ENCODE results near the gene COX6B1.

Gene COX6B1

DNA sequence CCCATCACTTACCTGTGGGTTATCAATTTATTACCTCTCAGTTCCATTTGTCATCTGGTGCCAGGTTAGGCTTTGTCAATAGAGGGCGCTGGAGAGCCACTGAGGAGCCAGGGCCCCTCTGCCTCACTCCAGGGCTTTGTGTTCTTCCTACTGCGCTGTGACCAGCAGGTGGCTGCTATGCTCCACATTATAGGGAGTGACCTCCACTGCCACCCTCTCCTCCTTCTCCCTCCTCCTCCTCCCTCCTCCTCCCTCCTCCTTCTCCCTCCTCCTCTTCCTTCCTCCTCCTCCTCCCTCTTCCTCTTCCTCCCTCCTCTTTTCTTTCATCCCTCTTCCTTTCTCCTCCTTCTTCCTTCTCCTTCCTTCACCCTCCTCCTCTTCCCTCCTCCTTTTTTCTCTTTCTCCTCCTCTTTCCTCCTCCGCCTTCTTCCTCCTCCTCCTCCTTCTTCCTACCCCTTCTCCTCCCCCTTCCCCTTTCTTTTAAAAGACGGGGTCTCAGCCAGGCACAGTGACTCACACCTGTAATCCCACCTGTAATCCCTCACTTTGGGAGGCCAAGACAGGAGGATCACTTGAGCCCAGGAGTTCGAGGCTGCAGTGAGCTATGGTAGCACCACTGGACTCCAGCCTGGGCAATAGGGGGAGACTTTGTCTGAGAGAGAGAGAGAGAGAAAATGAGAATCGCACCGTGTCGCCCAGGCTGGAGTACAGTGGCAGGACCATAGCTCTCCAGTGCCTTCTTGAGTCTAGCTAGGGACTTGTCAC, 45.9 kb downstream of the COX6B1 start:
- in situ Hi-C loops (cut with MboI; ENCODE audit: low sequenced_read_pairs): no loop called here
- Histone ChIP-seq H3K9me3 (peaks cover 3% of the 10 kb centered on the region; the same call in 1 of the 2 replicates), H3K4me1 (no peaks in the 10 kb centered on the region), H3K36me3 (replicated peaks) (no peaks in the 10 kb centered on the region), H3K4me3 (no peak overlapping the region), H3K27me3 (ENCODE audit: low read depth) (no peaks in the 10 kb centered on the region)
- DNase-seq (ENCODE audit: low spot score in 2 of 2): peak; percentile 80 to 93

GRCh38 chr19:35695895-35696422, 47.8 kb downstream of the COX6B1 start:
- H3K36me3 ChIP-seq (replicated peaks): no peaks in the 10 kb centered on the region
- in situ Hi-C loops (cut with MboI; ENCODE audit: low sequenced_read_pairs): no loop called here
- no peaks in the 10 kb centered on the region for H3K4me1 ChIP-seq
- no peak for DNase-seq (ENCODE audit: low spot score in 2 of 2)
- H3K9me3 ChIP-seq: peaks cover 3% of the 10 kb centered on the region; the same call in 1 of the 2 replicates
- no peaks in the 10 kb centered on the region for H3K27me3 ChIP-seq (ENCODE audit: low read depth)
- no peak overlapping the region for H3K4me3 ChIP-seq

DNA sequence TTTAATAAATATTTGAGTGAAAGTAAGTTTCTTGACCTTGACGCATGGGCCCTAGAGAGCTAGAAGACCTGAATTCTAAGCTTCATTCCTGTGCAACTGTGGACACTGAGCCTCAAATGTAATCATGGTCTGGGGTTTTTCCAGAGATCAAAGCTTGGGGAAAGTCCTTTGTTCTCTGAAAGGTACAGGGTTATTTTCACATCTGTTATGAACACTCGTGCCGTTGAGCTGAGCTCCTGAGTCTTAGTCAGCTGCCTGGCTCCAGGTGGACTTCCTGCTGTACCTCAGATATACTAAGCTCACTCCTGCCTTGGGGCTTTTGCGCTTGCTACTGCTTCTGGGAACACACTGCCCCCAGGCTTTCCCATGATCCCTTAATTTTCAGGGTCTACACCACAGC, 48.7 kb downstream of the COX6B1 start:
- DNase-seq (ENCODE audit: low spot score in 2 of 2): no peak
- Histone ChIP-seq H3K4me3 (no peak overlapping the region), H3K9me3 (peaks cover 3% of the 10 kb centered on the region; the same call in 1 of the 2 replicates), H3K36me3 (replicated peaks) (no peaks in the 10 kb centered on the region), H3K27me3 (ENCODE audit: low read depth) (no peaks in the 10 kb centered on the region), H3K4me1 (no peaks in the 10 kb centered on the region)
- in situ Hi-C loops (cut with MboI; ENCODE audit: low sequenced_read_pairs): no loop called here

- Histone ChIP-seq H3K27me3 (ENCODE audit: low read depth) (no peaks in the 10 kb centered on the region), H3K9me3 (no peaks in the 10 kb centered on the region), H3K4me1 (no peaks in the 10 kb centered on the region), H3K4me3 (peak overlapping the region; percentile 46), H3K36me3 (replicated peaks) (no peaks in the 10 kb centered on the region)
- in situ Hi-C loops (cut with MboI; ENCODE audit: low sequenced_read_pairs): no loop called here
- DNase-seq (ENCODE audit: low spot score in 2 of 2): peak; percentile 96 to 97
Measured at GRCh38 chr19:35702223-35703012, 54.3 kb downstream of the COX6B1 start.

DNA sequence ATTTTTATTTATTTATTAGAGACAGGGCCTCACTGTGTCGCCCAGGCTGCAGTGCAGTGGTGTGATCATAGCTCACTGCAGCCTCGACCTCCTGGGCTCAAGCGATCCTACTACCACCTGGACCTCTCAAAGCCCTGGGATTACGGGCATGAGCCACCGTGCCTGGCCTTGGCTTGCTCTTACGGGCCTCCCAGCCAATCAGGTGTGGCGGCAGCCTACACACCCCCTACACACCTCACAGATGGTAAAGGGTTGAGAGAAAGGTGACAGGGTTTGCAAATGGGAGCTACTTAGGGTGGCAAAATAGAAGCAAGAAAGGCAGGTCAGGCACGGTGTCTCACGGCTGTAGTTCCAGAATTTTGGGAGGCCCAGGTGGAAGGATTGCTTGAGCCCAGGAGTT, 55.2 kb downstream of the COX6B1 start:
- Histone ChIP-seq H3K9me3 (no peaks in the 10 kb centered on the region), H3K4me3 (no peak overlapping the region), H3K36me3 (replicated peaks) (no peaks in the 10 kb centered on the region), H3K4me1 (no peaks in the 10 kb centered on the region), H3K27me3 (ENCODE audit: low read depth) (no peaks in the 10 kb centered on the region)
- in situ Hi-C loops (cut with MboI; ENCODE audit: low sequenced_read_pairs): no loop called here
- DNase-seq (ENCODE audit: low spot score in 2 of 2): no peak

- H3K36me3 ChIP-seq (replicated peaks): no peaks in the 10 kb centered on the region
- H3K4me1 ChIP-seq: no peaks in the 10 kb centered on the region
- no peak within 1 kb of the TSS for H3K4me3 ChIP-seq
- no peaks in the 10 kb centered on the region for H3K27me3 ChIP-seq (ENCODE audit: low read depth)
- in situ Hi-C loops (cut with MboI; ENCODE audit: low sequenced_read_pairs): no loop called here
- no peak for DNase-seq (ENCODE audit: low spot score in 2 of 2)
- no peaks in the 10 kb centered on the region for H3K9me3 ChIP-seq
Measured at GRCh38 chr19:35704218-35704617, 56.1 kb downstream of the COX6B1 start, which contains the start of gene ZBTB32. Gene ZBTB32 (plus strand): TSS chr19:35704558. CDS start chr19:35714627, 10,069 bp downstream.
